ENCODE results near the gene PPM1M.

- TF ChIP-seq, protein P1, sequence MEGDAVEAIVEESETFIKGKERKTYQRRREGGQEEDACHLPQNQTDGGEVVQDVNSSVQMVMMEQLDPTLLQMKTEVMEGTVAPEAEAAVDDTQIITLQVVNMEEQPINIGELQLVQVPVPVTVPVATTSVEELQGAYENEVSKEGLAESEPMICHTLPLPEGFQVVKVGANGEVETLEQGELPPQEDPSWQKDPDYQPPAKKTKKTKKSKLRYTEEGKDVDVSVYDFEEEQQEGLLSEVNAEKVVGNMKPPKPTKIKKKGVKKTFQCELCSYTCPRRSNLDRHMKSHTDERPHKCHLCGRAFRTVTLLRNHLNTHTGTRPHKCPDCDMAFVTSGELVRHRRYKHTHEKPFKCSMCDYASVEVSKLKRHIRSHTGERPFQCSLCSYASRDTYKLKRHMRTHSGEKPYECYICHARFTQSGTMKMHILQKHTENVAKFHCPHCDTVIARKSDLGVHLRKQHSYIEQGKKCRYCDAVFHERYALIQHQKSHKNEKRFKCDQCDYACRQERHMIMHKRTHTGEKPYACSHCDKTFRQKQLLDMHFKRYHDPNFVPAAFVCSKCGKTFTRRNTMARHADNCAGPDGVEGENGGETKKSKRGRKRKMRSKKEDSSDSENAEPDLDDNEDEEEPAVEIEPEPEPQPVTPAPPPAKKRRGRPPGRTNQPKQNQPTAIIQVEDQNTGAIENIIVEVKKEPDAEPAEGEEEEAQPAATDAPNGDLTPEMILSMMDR (IDR thresholded peaks at IDR 0.05) = no peak
- no peak for TF ChIP-seq POLR2A (IDR thresholded peaks at IDR 0.05)
These were observed 16.7 kb upstream of the PPM1M start for GRCh38 chr3:52228751-52229291.

Measured in right lobe of liver (tissue), 4 donors.